ENCODE measurements around the gene TAS2R8.

TAS2R8 gene

DNA sequence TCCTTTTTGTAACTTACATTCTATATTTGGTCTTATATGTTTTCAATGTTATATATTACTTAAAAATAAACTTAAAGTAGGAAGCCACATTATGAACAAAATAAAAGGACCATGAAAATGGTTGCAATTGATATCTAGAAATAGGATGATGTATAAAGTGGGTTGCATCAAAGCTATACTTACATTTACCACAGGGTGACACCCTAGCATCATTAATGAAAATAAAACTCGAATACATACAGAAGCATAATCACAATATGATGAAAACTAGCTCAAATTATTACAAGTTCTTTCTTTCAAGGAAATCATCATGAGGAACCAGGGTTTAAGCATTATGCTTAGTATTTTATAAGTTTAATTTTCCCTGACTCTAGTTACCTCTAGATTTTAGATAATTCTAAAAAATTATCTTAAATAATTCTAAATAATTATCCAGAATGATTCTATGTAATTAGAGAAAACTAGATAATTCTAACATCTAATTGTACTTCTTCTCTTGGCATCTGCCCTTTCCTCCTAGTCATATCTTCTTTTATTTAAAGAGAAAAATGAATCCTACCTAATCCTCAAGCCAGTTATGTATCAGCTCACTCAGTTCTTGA lies 35.9 kb downstream of the TAS2R8 start:
- H3K4me3 ChIP-seq (ENCODE audit: low read depth, low read length) = no peak overlapping the region
- no peak for DNase-seq (ENCODE audit: low read depth, low spot score)
- TF ChIP-seq, protein P1, sequence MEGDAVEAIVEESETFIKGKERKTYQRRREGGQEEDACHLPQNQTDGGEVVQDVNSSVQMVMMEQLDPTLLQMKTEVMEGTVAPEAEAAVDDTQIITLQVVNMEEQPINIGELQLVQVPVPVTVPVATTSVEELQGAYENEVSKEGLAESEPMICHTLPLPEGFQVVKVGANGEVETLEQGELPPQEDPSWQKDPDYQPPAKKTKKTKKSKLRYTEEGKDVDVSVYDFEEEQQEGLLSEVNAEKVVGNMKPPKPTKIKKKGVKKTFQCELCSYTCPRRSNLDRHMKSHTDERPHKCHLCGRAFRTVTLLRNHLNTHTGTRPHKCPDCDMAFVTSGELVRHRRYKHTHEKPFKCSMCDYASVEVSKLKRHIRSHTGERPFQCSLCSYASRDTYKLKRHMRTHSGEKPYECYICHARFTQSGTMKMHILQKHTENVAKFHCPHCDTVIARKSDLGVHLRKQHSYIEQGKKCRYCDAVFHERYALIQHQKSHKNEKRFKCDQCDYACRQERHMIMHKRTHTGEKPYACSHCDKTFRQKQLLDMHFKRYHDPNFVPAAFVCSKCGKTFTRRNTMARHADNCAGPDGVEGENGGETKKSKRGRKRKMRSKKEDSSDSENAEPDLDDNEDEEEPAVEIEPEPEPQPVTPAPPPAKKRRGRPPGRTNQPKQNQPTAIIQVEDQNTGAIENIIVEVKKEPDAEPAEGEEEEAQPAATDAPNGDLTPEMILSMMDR (IDR thresholded peaks at IDR 0.05; ENCODE audit: insufficient read depth, low read length, missing control alignments) = peak; percentile 44
- ChIA-PET CTCF (interaction anchor here (0.5 to 10.5 kb wide), 21 partner anchors 9 to 1263 kb away, joined by 3 to 167 read pairs (median 4); no protein-coding TSS in a partner anchor), POLR2A (no interaction called here)

DNA sequence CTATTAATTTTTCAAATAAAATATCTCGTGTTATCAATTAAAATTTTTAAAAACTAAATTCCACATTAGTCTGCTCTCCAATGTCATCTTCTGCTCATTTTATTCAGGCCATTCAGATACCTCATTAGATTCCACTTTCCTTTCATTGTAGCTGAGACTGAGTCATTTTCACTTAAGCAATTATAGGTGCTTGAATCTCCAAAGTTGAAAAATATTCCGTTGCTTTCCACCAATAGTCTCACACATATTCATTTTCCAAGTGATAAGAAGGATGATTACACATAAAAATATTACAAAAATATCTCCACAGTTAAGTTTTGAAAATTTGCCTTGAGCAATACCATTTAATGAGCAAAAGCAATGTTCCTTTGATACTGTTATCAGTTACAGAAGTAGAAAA lies 47.4 kb downstream of the TAS2R8 start:
- TF ChIP-seq, protein P1 (IDR thresholded peaks at IDR 0.05; ENCODE audit: insufficient read depth, low read length, missing control alignments) = no peak
- H3K4me3 ChIP-seq (ENCODE audit: low read depth, low read length) = no peak overlapping the region
- CTCF ChIA-PET = interaction anchor here (0.8 to 2.4 kb wide), 5 partner anchors 9 to 440 kb away, joined by 3 to 10 read pairs (median 4); no protein-coding TSS in a partner anchor
- DNase-seq (ENCODE audit: low read depth, low spot score) = no peak
- POLR2A ChIA-PET = no interaction called here

- DNase-seq (ENCODE audit: low read depth, low spot score) = no peak
- no peak overlapping the region for H3K4me3 ChIP-seq (ENCODE audit: low read depth, low read length)
- CTCF ChIA-PET = interaction anchor here (0.7 to 1.0 kb wide), 2 partner anchors 14 to 15 kb away, joined by 3 read pairs; no protein-coding TSS in a partner anchor
- POLR2A ChIA-PET = no interaction called here
- TF ChIP-seq, protein P1 (IDR thresholded peaks at IDR 0.05; ENCODE audit: insufficient read depth, low read length, missing control alignments) = no peak
These were observed 50.9 kb downstream of the TAS2R8 start for GRCh38 chr12:10756194-10756593.
